ENCODE data around the gene SDK2.
"Not testable (repeated sequence)": the region's sequence is repeated elsewhere in the genome, so short reads cannot be mapped to it uniquely, and the experiment has no call there.

The SDK2 gene

GRCh38 chr17:73490851-73491250 is 153.4 kb downstream of the SDK2 start:
- no peak for DNase-seq (ENCODE audit: low read depth, low spot score)

- no peak for DNase-seq (ENCODE audit: low read depth, low spot score)
These were observed 154.3 kb downstream of the SDK2 start for GRCh38 chr17:73489991-73490390.

GRCh38 chr17:73489333-73489732 is 154.9 kb downstream of the SDK2 start:
- DNase-seq (ENCODE audit: low read depth, low spot score), result no peak

GRCh38 chr17:73485130-73485529 is 159.1 kb downstream of the SDK2 start:
- DNase-seq (ENCODE audit: low read depth, low spot score), result peak; percentile 39

GRCh38 chr17:73482894-73483293 is 161.4 kb downstream of the SDK2 start:
- DNase-seq (ENCODE audit: low read depth, low spot score), result no peak

- DNase-seq (ENCODE audit: low read depth, low spot score), result no peak
These were observed 162.0 kb downstream of the SDK2 start for GRCh38 chr17:73482251-73482716.

GRCh38 chr17:73481676-73482075 is 162.6 kb downstream of the SDK2 start:
- no peak for DNase-seq (ENCODE audit: low read depth, low spot score)

- DNase-seq (ENCODE audit: low read depth, low spot score), result no peak
These were observed 163.5 kb downstream of the SDK2 start for GRCh38 chr17:73480740-73481139.

- DNase-seq (ENCODE audit: low read depth, low spot score), result no peak
These were observed 165.3 kb downstream of the SDK2 start for GRCh38 chr17:73478768-73479424.

GRCh38 chr17:73478334-73478733 is 165.9 kb downstream of the SDK2 start:
- no peak for DNase-seq (ENCODE audit: low read depth, low spot score)

GRCh38 chr17:73476890-73477350 is 167.3 kb downstream of the SDK2 start:
- DNase-seq (ENCODE audit: low read depth, low spot score), result peak; percentile 29

GRCh38 chr17:73474370-73474988 is 169.8 kb downstream of the SDK2 start:
- DNase-seq (ENCODE audit: low read depth, low spot score), result peak; percentile 34

GRCh38 chr17:73472715-73473114 is 171.5 kb downstream of the SDK2 start:
- DNase-seq (ENCODE audit: low read depth, low spot score), result not testable (repeated sequence)

- DNase-seq (ENCODE audit: low read depth, low spot score), result no peak
These were observed 172.3 kb downstream of the SDK2 start for GRCh38 chr17:73471924-73472323.

GRCh38 chr17:73470316-73470826 is 173.9 kb downstream of the SDK2 start:
- no peak for DNase-seq (ENCODE audit: low read depth, low spot score)

GRCh38 chr17:73469311-73469710 is 174.9 kb downstream of the SDK2 start:
- DNase-seq (ENCODE audit: low read depth, low spot score), result no peak

GRCh38 chr17:73468221-73468620 is 176.0 kb downstream of the SDK2 start:
- DNase-seq (ENCODE audit: low read depth, low spot score), result no peak

- DNase-seq (ENCODE audit: low read depth, low spot score), result no peak
These were observed 176.6 kb downstream of the SDK2 start for GRCh38 chr17:73467651-73468050.

- no peak for DNase-seq (ENCODE audit: low read depth, low spot score)
These were observed 177.4 kb downstream of the SDK2 start for GRCh38 chr17:73466704-73467433.

GRCh38 chr17:73465953-73466230 is 178.4 kb downstream of the SDK2 start:
- no peak for DNase-seq (ENCODE audit: low read depth, low spot score)

GRCh38 chr17:73465130-73465952 is 178.9 kb downstream of the SDK2 start:
- no peak for DNase-seq (ENCODE audit: low read depth, low spot score)

GRCh38 chr17:73464447-73464846 is 179.8 kb downstream of the SDK2 start:
- DNase-seq (ENCODE audit: low read depth, low spot score), result no peak
